Mucosa of rectum (tissue), 2 donors: Measurements from ENCODE around the gene NLGN1.

Experiments used
- H3K27ac ChIP-seq, 2 donors: one replicate each; pipeline ENCODE4 v1.7.0; 2013; ENCODE audit warnings: inconsistent platforms in 2 of 2, low read depth in 2 of 2, low read length in 2 of 2
- H3K27me3 ChIP-seq, 2 donors: one replicate each; pipeline ENCODE4 v1.7.0; 2013; ENCODE audit warnings: low read length in 2 of 2; ENCODE audit not compliant: control insufficient read depth in 2 of 2, insufficient read depth in 2 of 2
- H3K36me3 ChIP-seq, 2 donors: one replicate each; pipeline ENCODE4 v1.7.0; 2013; ENCODE audit warnings: low read length in 2 of 2; ENCODE audit not compliant: control insufficient read depth in 2 of 2, insufficient read depth in 2 of 2
- H3K4me1 ChIP-seq, 2 donors: one replicate each; pipeline ENCODE4 v1.7.0; 2013; ENCODE audit warnings: low read length in 2 of 2, mild to moderate bottlenecking in 1 of 2; ENCODE audit not compliant: control insufficient read depth in 2 of 2, insufficient read depth in 2 of 2
- H3K4me3 ChIP-seq, 2 donors: one replicate each; pipeline ENCODE4 v1.7.0; 2013; ENCODE audit warnings: low read length in 2 of 2
- H3K9ac ChIP-seq, 2 donors: one replicate each; pipeline ENCODE4 v1.7.0; 2013; ENCODE audit warnings: low read length in 2 of 2, low read depth in 1 of 2, mild to moderate bottlenecking in 1 of 2
- H3K9me3 ChIP-seq, 2 donors: one replicate each; pipeline ENCODE4 v1.7.0; 2013; ENCODE audit warnings: low read length in 2 of 2; ENCODE audit not compliant: control insufficient read depth in 2 of 2
- donor health status: healthy.
- donor health status: Normal muscosa, but diverticular disease.

Gene NLGN1

DNA sequence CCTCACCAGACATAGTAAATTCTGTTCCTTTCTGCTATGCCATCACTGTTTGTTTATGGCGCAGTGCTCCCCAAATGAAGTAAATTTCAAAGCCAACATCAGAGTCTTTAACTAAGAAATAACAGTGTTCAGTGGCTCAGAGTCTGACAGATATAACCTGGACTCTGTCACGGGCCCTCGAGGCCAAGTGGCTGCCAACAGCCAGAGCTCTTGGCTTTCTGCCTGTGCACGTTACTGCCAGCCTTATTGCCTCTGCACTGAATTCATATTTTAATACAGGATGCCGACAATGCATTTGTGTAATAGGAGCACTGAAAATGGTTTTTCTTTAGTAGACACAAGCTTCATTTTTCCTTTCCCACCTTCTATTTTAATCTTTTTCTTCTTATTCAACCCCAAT, 219.9 kb downstream of the NLGN1 start:
- H3K36me3 ChIP-seq = no peaks in the 10 kb centered on the region
- H3K27ac ChIP-seq = no peak overlapping the region
- H3K9me3 ChIP-seq = no peaks in the 10 kb centered on the region
- no peak overlapping the region for H3K4me3 ChIP-seq
- no peaks in the 10 kb centered on the region for H3K4me1 ChIP-seq
- no peaks in the 10 kb centered on the region for H3K27me3 ChIP-seq
- H3K9ac ChIP-seq = no peak overlapping the region

DNA sequence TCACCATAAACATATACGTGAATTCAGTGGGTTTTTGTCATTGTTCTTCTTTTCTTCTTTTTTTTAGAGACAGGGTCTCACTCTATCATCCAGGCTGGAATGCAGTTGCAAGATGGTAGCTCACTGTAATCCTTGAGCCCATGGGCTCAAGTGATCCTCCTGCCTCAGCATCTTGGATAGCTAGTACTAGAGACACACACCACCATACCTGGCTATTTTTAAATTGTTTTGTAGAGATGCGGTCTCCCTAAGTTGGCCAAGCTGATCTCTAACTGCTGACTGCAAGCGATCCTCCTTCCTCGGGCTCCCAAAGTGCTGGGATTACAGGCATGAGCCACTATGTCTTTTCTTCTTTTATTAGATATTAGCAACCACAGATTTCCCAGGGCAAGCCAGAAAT, 220.6 kb downstream of the NLGN1 start:
- no peaks in the 10 kb centered on the region for H3K27me3 ChIP-seq
- no peaks in the 10 kb centered on the region for H3K36me3 ChIP-seq
- no peak overlapping the region for H3K27ac ChIP-seq
- H3K9me3 ChIP-seq = no peaks in the 10 kb centered on the region
- H3K4me1 ChIP-seq = no peaks in the 10 kb centered on the region
- no peak overlapping the region for H3K4me3 ChIP-seq
- H3K9ac ChIP-seq = no peak overlapping the region

DNA sequence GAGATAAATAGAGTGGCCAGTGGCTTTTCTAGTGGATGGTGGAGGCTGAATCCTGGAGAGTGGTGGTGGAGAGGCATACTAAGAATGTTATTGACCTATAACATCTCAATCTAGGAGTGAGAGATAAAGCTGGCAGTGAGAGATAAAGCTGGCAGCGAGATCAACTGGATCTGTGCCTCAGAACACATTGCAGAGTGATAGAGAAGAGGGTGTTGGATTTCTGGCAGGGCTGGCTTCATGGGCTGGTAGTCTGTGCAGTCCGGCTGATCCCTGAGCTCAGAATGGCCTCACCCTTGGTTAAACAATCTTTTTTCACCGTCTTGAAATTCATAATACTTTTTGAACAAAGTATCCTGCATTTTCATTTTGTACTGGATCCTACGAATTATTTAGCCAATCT, 221.2 kb downstream of the NLGN1 start:
- no peaks in the 10 kb centered on the region for H3K27me3 ChIP-seq
- no peak overlapping the region for H3K4me3 ChIP-seq
- no peaks in the 10 kb centered on the region for H3K4me1 ChIP-seq

DNA sequence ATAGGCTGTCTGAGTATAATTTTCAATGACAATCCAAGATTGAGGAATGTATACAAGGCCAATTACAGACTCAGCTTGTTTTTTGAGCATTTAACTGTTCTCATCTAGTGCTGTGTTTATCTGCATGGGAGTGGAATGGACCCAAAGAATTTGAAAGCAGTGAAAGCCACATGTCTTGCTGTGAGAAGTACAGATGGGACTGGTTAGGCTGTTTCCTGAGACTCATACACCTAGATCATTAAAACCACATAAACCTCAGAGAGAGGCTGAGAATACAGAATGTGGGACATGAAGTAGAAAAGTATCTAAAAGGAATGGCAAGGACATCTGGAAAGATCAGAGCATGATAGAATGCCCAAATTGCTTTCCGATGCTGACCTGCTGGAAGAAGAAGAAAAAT, 224.6 kb downstream of the NLGN1 start:
- H3K27me3 ChIP-seq = no peaks in the 10 kb centered on the region
- no peak overlapping the region for H3K27ac ChIP-seq
- H3K36me3 ChIP-seq = no peaks in the 10 kb centered on the region

More for the DNA sequence above, 221.2 kb downstream of the NLGN1 start:
- no peaks in the 10 kb centered on the region for H3K9me3 ChIP-seq
- no peaks in the 10 kb centered on the region for H3K36me3 ChIP-seq
- H3K9ac ChIP-seq = no peak overlapping the region
- no peak overlapping the region for H3K27ac ChIP-seq

DNA sequence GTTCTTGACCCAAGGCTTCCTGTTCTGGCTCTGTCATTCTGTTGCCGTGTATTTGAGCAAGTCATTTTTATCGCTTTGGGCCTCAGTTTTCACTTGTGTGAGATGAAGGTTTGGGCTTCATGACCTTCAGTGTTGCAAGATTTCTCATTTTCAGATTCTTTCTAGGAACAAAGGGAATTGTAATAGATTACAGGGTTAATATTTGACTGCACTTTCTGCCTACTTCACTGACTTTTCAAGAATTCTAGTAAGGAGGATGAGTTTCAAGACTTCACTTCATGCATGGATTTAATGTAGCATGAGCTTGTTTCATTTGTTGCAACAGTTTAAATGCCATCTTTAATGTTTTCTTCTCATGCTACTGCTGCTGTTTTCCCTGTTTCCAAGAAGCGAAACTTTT, 226.5 kb downstream of the NLGN1 start:
- Histone ChIP-seq H3K36me3 (no peaks in the 10 kb centered on the region), H3K9me3 (no peaks in the 10 kb centered on the region), H3K27me3 (no peaks in the 10 kb centered on the region), H3K4me1 (no peaks in the 10 kb centered on the region), H3K9ac (no peak overlapping the region), H3K4me3 (no peak overlapping the region), H3K27ac (no peak overlapping the region)

More for the DNA sequence above, 224.6 kb downstream of the NLGN1 start:
- H3K4me3 ChIP-seq = no peak overlapping the region
- H3K9me3 ChIP-seq = no peaks in the 10 kb centered on the region
- no peak overlapping the region for H3K9ac ChIP-seq
- H3K4me1 ChIP-seq = no peaks in the 10 kb centered on the region

DNA sequence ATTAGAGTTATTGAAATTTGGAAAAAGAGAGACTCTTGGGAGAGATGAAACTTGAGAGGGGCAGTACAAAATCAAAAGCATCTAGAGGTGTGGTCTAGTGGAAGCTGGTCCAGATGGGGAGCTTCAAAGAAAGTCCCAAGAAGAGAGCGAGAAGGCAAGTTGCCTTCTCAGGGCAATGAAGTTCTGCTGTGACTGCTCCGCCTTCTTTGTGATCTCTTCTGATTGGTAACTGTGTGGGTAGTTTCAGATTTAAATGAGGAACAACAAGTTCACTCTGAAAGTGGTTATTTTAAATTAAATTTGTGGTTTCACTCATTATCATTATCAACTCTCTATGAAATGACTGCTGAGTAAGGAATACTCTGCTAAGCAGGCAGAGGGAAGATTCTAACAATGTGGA, 233.3 kb downstream of the NLGN1 start:
- H3K4me1 ChIP-seq = no peaks in the 10 kb centered on the region
- no peak overlapping the region for H3K9ac ChIP-seq
- no peaks in the 10 kb centered on the region for H3K27me3 ChIP-seq
- no peaks in the 10 kb centered on the region for H3K9me3 ChIP-seq
- H3K27ac ChIP-seq = no peak overlapping the region
- no peak overlapping the region for H3K4me3 ChIP-seq
- H3K36me3 ChIP-seq = no peaks in the 10 kb centered on the region

DNA sequence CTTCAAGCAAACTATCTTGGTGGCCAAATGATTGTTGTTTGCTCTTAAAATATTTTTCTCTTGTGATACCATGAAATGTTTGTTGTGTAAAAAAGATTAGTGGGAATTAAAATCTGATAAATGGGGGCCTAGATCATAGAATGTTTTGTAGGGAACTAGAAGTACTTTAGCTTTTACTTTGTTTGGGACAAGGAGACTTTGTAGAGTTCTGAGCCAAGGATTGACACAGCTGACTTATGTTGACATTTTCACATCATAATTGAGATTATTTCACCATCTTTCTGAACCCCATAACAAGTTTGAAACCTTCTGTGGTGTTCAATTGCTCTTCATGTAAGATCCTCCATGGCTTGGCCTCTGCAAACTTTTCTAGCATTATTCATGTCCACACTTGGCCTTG, 235.4 kb downstream of the NLGN1 start:
- no peaks in the 10 kb centered on the region for H3K9me3 ChIP-seq
- H3K4me3 ChIP-seq = no peak overlapping the region
- H3K9ac ChIP-seq = no peak overlapping the region
- no peaks in the 10 kb centered on the region for H3K36me3 ChIP-seq
- no peak overlapping the region for H3K27ac ChIP-seq
- H3K4me1 ChIP-seq = no peaks in the 10 kb centered on the region
- no peaks in the 10 kb centered on the region for H3K27me3 ChIP-seq

DNA sequence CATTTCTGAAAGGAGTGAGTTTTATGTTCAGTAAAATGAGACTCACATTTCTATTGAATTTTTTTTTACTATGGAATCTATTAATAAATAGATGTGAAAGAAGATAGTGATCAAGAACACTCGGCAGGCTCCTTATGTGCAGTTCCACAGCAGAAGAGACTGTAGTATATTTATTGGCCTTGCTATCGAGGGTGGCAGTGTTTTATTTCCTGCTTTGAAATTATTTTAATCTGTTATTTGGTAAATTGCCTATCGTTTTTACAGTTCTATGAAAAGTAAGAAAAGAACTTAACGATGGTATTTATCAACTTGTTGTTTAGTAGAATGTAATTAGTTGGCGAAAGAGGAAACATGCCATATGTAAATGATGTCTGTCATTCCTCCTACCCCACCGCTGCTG, 238.3 kb downstream of the NLGN1 start:
- no peaks in the 10 kb centered on the region for H3K4me1 ChIP-seq
- H3K27me3 ChIP-seq = no peaks in the 10 kb centered on the region
- no peak overlapping the region for H3K4me3 ChIP-seq
- H3K9ac ChIP-seq = no peak overlapping the region
- no peak overlapping the region for H3K27ac ChIP-seq
- no peaks in the 10 kb centered on the region for H3K9me3 ChIP-seq
- no peaks in the 10 kb centered on the region for H3K36me3 ChIP-seq

DNA sequence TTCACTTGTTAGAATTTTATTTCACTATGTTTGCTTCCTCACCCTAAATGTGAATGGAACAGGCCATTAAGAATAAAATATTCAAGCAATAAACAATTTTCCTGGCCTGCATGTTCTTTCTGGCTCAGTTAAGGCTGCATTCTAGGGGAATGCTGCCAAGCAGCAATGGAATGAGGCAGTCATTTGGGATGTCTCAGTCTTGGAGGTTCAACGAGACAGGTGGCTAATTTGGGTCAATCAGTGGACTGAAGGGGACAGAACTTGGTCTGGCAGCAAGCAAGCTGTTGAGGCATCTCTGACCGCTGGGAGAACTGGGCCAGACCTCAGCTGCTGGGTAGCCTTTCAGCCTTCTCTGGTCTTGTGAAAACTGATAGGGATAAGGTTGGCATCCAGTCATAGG, 241.6 kb downstream of the NLGN1 start:
- no peak overlapping the region for H3K4me3 ChIP-seq
- no peak overlapping the region for H3K9ac ChIP-seq
- H3K4me1 ChIP-seq = no peaks in the 10 kb centered on the region
- H3K27ac ChIP-seq = no peak overlapping the region
- no peaks in the 10 kb centered on the region for H3K27me3 ChIP-seq
- no peaks in the 10 kb centered on the region for H3K36me3 ChIP-seq
- no peaks in the 10 kb centered on the region for H3K9me3 ChIP-seq

DNA sequence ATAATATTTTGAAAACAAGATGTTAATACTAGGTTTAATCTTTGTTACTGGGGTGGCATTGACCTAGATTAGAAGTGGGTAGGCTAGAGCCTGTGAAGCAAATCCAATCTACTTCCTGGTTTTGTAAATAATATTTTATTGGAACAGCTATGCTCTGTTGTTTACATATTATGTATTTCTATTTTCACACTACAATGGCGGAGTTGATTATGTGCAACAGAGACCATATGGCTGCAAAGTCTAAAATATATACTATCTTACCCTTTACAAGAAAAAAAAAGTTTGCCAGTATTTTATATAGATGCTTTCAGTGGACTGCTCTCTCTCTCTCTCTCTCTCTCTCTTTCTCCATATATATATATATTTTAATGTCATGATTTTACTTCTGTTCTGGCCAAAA, 244.2 kb downstream of the NLGN1 start:
- Histone ChIP-seq H3K36me3 (no peaks in the 10 kb centered on the region), H3K9me3 (no peaks in the 10 kb centered on the region), H3K4me3 (no peak overlapping the region), H3K27me3 (no peaks in the 10 kb centered on the region), H3K9ac (no peak overlapping the region), H3K4me1 (no peaks in the 10 kb centered on the region), H3K27ac (no peak overlapping the region)
